Hepatocyte (in vitro differentiated cells): Measurements from ENCODE around the gene GRID1. TPM values are rescaled to one million over a fixed set of nuclear protein-coding genes. Genes with fewer than 3 reads are reported as not detected.

ENCODE experiments used
- DNase-seq: peaks from one replicate; pipeline ENCODE4 v3.0.0-alpha.2; 2016; ENCODE audit warnings: low spot score
- H2AFZ ChIP-seq: fragments of 200-600 bp; sonication (generic); 2 replicates; pipeline ENCODE4 v1.6.0; 2016; ENCODE audit warnings: antibody characterized with exemption, mild to moderate bottlenecking
- H3K27ac ChIP-seq: fragments of 200-600 bp; sonication (generic); 2 replicates; pipeline ENCODE4 v1.5.1; 2016; ENCODE audit warnings: mild to moderate bottlenecking
- H3K27me3 ChIP-seq: fragments of 200-600 bp; sonication (generic); 2 replicates; pipeline ENCODE4 v1.6.1; 2016
- H3K36me3 ChIP-seq: fragments of 200-600 bp; sonication (generic); replicated peaks from 2 replicates; pipeline ENCODE4 v1.5.1; 2016; ENCODE audit warnings: low read depth; ENCODE audit not compliant: insufficient read depth
- H3K4me1 ChIP-seq: fragments of 200-600 bp; sonication (generic); 2 replicates; pipeline ENCODE4 v1.5.1; 2016; ENCODE audit warnings: mild to moderate bottlenecking, moderate library complexity; ENCODE audit not compliant: insufficient read depth
- H3K4me2 ChIP-seq: fragments of 200-600 bp; sonication (generic); 2 replicates; pipeline ENCODE4 v1.6.0; 2016
- H3K4me3 ChIP-seq: fragments of 200-600 bp; sonication (generic); 2 replicates; pipeline ENCODE4 v1.5.1; 2016; ENCODE audit warnings: mild to moderate bottlenecking
- H3K79me2 ChIP-seq: fragments of 200-600 bp; sonication (generic); 2 replicates; pipeline ENCODE4 v1.6.0; 2017; ENCODE audit warnings: mild to moderate bottlenecking
- H3K9me2 ChIP-seq: fragments of 200-600 bp; sonication (generic); replicated peaks from 2 replicates; pipeline ENCODE4 v1.6.0; 2017; ENCODE audit warnings: mild to moderate bottlenecking; ENCODE audit not compliant: insufficient read depth
- H3K9me3 ChIP-seq: fragments of 200-600 bp; sonication (generic); 2 replicates; pipeline ENCODE4 v1.5.1; 2016; ENCODE audit warnings: low read depth, mild to moderate bottlenecking
- H4K20me1 ChIP-seq: fragments of 200-600 bp; sonication (generic); 2 replicates; pipeline ENCODE4 v1.6.0; 2016; ENCODE audit warnings: mild to moderate bottlenecking; ENCODE audit not compliant: insufficient read depth, poor library complexity, severe bottlenecking
- EZH2 ChIP-seq: fragments of 200-600 bp; sonication (generic); IDR thresholded peaks from 2 replicates; pipeline ENCODE4 v1.6.1; 2016; ENCODE audit warnings: antibody characterized with exemption, mild to moderate bottlenecking, borderline replicate concordance
- EZH2phosphoT487 ChIP-seq: fragments of 200-600 bp; sonication (generic); IDR thresholded peaks from one replicate; pipeline ENCODE4 v1.6.1; 2018; ENCODE audit warnings: antibody characterized with exemption, mild to moderate bottlenecking, low read depth, moderate library complexity; ENCODE audit not compliant: unreplicated experiment, severe bottlenecking
- WGBS: methylation state at CpG from one replicate; pipeline ENCODE4 v1.1.6; 2016; ENCODE audit warnings: low lambda C conversion rate; ENCODE audit errors: missing lambda C conversion rate; 5-methylcytosine and 5-hydroxymethylcytosine counted together
- polyA plus RNA-seq: library from polyadenylated mRNA; unstranded; fragments of >200 nt; fragmentation: Nextera tagmentation; extraction: Ambion mirVana; gene quantifications from 2 replicates; pipeline ENCODE4 v1.2.1, GENCODE V29; 2016
- total RNA-seq: library from RNA; depleted of rRNA; stranded (reverse); fragments of >200 nt; gene quantifications from 2 replicates; pipeline ENCODE4 v1.2.3, GENCODE V29; 2014
- TF ChIP-seq, protein P1 (sequence below): fragments of 200-600 bp; sonication (generic); IDR thresholded peaks from 2 replicates; pipeline ENCODE4 v1.5.1; 2016; ENCODE audit warnings: antibody characterized with exemption, mild to moderate bottlenecking; ENCODE audit not compliant: poor library complexity

GRID1 gene
- total and polyA plus RNA-seq, 2 experiments from 2014 or later = 0.07 to 0.37 TPM

DNA sequence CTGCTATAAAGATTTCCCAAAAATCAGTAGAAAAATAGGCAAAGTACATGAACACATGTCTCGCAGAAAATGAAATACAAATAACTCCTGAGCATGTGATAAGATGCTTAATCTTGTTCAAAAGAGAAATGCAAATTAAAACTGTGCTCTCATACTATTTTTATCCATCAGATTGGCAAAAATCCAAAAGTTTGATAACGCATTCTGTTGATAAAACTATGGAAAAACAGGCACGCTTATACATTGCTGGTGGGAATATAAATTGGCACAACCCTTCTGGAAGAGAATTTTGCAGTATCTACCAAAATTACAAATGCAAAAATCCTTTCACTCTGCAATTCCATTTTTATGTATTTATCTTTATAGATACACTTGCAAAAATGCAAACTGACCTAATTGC, 315.0 kb downstream of the GRID1 start:
- no peaks in the 10 kb centered on the region for H3K9me2 ChIP-seq
- no peaks in the 10 kb centered on the region for H4K20me1 ChIP-seq
- no peak overlapping the region for H3K27ac ChIP-seq
- H2AFZ ChIP-seq = no peak overlapping the region
- no peak overlapping the region for H3K4me2 ChIP-seq
- TF ChIP-seq EZH2 (no peak), EZH2phosphoT487 (no peak)
- TF ChIP-seq, protein P1, sequence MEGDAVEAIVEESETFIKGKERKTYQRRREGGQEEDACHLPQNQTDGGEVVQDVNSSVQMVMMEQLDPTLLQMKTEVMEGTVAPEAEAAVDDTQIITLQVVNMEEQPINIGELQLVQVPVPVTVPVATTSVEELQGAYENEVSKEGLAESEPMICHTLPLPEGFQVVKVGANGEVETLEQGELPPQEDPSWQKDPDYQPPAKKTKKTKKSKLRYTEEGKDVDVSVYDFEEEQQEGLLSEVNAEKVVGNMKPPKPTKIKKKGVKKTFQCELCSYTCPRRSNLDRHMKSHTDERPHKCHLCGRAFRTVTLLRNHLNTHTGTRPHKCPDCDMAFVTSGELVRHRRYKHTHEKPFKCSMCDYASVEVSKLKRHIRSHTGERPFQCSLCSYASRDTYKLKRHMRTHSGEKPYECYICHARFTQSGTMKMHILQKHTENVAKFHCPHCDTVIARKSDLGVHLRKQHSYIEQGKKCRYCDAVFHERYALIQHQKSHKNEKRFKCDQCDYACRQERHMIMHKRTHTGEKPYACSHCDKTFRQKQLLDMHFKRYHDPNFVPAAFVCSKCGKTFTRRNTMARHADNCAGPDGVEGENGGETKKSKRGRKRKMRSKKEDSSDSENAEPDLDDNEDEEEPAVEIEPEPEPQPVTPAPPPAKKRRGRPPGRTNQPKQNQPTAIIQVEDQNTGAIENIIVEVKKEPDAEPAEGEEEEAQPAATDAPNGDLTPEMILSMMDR = no peak
- no peak overlapping the region for H3K4me3 ChIP-seq
- H3K36me3 ChIP-seq = no peaks in the 10 kb centered on the region
- DNase-seq = no peak
- H3K27me3 ChIP-seq = no peaks in the 10 kb centered on the region
- no peaks in the 10 kb centered on the region for H3K4me1 ChIP-seq
- WGBS = 95% methylated on average over 3 of the region's 3 CpGs
- H3K79me2 ChIP-seq = no peaks in the 10 kb centered on the region
- H3K9me3 ChIP-seq = no peaks in the 10 kb centered on the region

DNA sequence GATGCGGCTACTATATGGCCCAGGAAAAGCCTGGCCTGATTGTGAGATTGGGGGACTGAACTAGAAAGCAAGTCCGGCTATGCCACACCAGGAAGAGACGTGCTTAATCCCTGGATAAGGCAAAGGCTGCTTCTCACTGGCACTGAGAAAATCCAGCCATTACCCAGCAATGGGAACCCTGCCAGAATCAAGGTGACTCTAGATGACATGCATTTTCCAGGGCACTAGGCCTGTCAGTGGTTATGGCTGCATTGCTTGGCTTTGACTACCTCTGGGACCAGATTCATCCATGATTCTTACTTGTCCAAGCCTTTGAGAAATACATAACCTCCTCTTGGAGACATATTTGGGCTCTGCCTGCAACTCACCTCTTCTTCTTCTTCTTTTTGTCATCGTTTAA, 317.2 kb downstream of the GRID1 start:
- 92% methylated on average over 4 of the region's 4 CpGs for WGBS
- no peak overlapping the region for H2AFZ ChIP-seq

DNA sequence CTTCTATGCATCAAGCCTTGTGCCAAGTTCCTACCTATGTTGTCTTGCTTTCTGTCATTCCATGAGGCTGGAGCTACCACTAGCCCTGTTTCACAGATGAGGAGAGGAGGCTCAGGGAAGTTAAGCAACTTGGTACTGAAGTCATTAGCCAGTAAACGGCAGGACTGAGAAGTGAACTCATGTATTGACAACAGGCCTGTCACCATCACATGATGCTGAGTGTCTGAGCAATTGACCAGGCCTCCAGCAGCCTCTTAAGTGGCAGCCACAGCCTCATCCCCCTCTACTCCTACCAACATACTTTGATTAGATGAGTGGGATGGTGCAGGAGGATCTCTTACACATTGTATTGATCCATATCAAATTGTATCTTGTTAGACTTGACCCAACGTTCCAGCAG, 317.6 kb downstream of the GRID1 start:
- no peak for DNase-seq
- Histone ChIP-seq H3K4me1 (no peaks in the 10 kb centered on the region), H3K79me2 (no peaks in the 10 kb centered on the region), H3K9me3 (no peaks in the 10 kb centered on the region), H3K27ac (no peak overlapping the region), H3K27me3 (no peaks in the 10 kb centered on the region), H3K36me3 (no peaks in the 10 kb centered on the region), H3K4me2 (no peak overlapping the region), H3K9me2 (no peaks in the 10 kb centered on the region), H3K4me3 (no peak overlapping the region), H4K20me1 (no peaks in the 10 kb centered on the region), H2AFZ (no peak overlapping the region)
- WGBS = 76% methylated on average over 2 of the region's 2 CpGs
- TF ChIP-seq EZH2phosphoT487 = no peak
- no peak for TF ChIP-seq EZH2
- TF ChIP-seq, protein P1 = no peak

More for the DNA sequence above, 317.2 kb downstream of the GRID1 start:
- Histone ChIP-seq H3K4me1 (no peaks in the 10 kb centered on the region), H3K9me2 (no peaks in the 10 kb centered on the region), H3K9me3 (no peaks in the 10 kb centered on the region), H3K27me3 (no peaks in the 10 kb centered on the region), H3K4me3 (no peak overlapping the region), H3K27ac (no peak overlapping the region), H3K36me3 (no peaks in the 10 kb centered on the region), H4K20me1 (no peaks in the 10 kb centered on the region), H3K4me2 (no peak overlapping the region), H3K79me2 (no peaks in the 10 kb centered on the region)
- DNase-seq = no peak
- TF ChIP-seq, protein P1 = no peak
- TF ChIP-seq EZH2 = no peak

DNA sequence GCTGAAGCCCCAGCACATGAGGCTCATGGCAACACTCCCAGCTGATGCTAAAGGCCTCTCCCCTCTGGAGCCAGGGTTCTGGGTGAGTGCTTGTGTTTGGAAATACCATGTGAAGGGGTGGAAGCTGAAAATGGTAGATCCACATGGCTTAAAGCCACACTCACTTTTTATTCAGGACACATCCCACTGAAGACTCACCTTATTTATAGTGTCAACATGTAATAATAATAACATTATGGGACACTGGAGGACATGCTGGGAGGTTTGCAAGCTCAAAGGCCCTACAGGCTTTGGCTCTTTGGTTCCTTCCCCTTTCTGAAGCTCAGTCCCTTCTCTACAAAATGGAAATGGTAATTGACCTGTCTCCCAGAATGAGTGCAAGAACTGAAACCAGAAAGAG, 318.0 kb downstream of the GRID1 start:
- H3K9me2 ChIP-seq = no peaks in the 10 kb centered on the region
- H3K36me3 ChIP-seq = no peaks in the 10 kb centered on the region
- TF ChIP-seq EZH2phosphoT487 (no peak), EZH2 (no peak)
- TF ChIP-seq, protein P1 = no peak
- H3K4me3 ChIP-seq = no peak overlapping the region
- no peaks in the 10 kb centered on the region for H3K79me2 ChIP-seq
- no peak overlapping the region for H3K27ac ChIP-seq
- H3K4me2 ChIP-seq = no peak overlapping the region
- no peaks in the 10 kb centered on the region for H3K9me3 ChIP-seq
- no peak overlapping the region for H2AFZ ChIP-seq
- H3K27me3 ChIP-seq = no peaks in the 10 kb centered on the region
- H4K20me1 ChIP-seq = no peaks in the 10 kb centered on the region
- DNase-seq = no peak
- no peaks in the 10 kb centered on the region for H3K4me1 ChIP-seq
